IMR-90 (cell line): ENCODE data around the gene TMEM117. TPM values are rescaled to one million over a fixed set of nuclear protein-coding genes. Genes with fewer than 3 reads are reported as not detected.

Experiments used
- ATAC-seq: fragments of 200-7000 bp; cut with Tn5 transposase; 2 replicates; pipeline ENCODE4 v1.9.1; 2020; ENCODE audit warnings: low read depth, mild to moderate bottlenecking, moderate library complexity
- BruUV-seq: library from RNA; stranded (reverse); fragments of 400-500 nt; replicated peaks from 2 replicates; lab custom pipeline; 2021; lab: Mats Ljungman, UMichigan
- CTCF ChIA-PET: fragments of 300-600 bp; formaldehyde crosslinking; extraction: SDS; loops from one replicate; lab custom pipeline; 2021; ENCODE audit warnings: antibody characterized with exemption; lab: Yijun Ruan, JAX
- POLR2A ChIA-PET: fragments of 300-600 bp; sonication (Branson Sonifier 250); formaldehyde crosslinking; loops from one replicate; lab custom pipeline; 2022; ENCODE audit warnings: antibody characterized with exemption; ENCODE audit not compliant: unreplicated experiment; lab: Charles Lee
- DNase-seq: peaks from one replicate; pipeline ENCODE4 v3.0.0; 2013
- H2AFZ ChIP-seq: replicated peaks from 2 replicates; pipeline ENCODE3; 2013; ENCODE audit warnings: low read length, mild to moderate bottlenecking; ENCODE audit not compliant: poor library complexity
- H2AK5ac ChIP-seq: 2 replicates; pipeline ENCODE4 v1.6.1; 2013; ENCODE audit warnings: low read depth, low read length, inconsistent platforms
- H2AK9ac ChIP-seq: replicated peaks from 2 replicates; pipeline ENCODE3; 2013; ENCODE audit warnings: mild to moderate bottlenecking, low read depth, low read length, moderate library complexity; ENCODE audit not compliant: poor library complexity
- H2BK120ac ChIP-seq: 2 replicates; pipeline ENCODE4 v1.6.1; 2013; ENCODE audit warnings: low read depth, low read length, inconsistent platforms
- H2BK15ac ChIP-seq: 3 replicates; pipeline ENCODE4 v1.6.1; 2013; ENCODE audit warnings: low read depth, low read length, inconsistent platforms
- H2BK20ac ChIP-seq: 2 replicates; pipeline ENCODE4 v1.6.1; 2013; ENCODE audit warnings: low read depth, mild to moderate bottlenecking, inconsistent platforms, low read length, moderate library complexity
- H2BK5ac ChIP-seq: 2 replicates; pipeline ENCODE4 v1.6.1; 2013; ENCODE audit warnings: mild to moderate bottlenecking, low read depth, low read length, inconsistent platforms; ENCODE audit not compliant: poor library complexity, severe bottlenecking
- H3K14ac ChIP-seq: replicated peaks from 2 replicates; pipeline ENCODE4 v1.6.1; 2013; ENCODE audit warnings: low read depth, low read length, inconsistent platforms
- H3K18ac ChIP-seq: 2 replicates; pipeline ENCODE4 v1.6.1; 2013; ENCODE audit warnings: low read depth, low read length, control low read depth
- H3K23ac ChIP-seq: 2 replicates; pipeline ENCODE4 v1.6.1; 2013; ENCODE audit warnings: low read depth, low read length, inconsistent platforms
- H3K27ac ChIP-seq: 2 replicates; pipeline ENCODE4 v1.5.1; 2013; ENCODE audit warnings: mild to moderate bottlenecking, control low read depth, low read length; ENCODE audit not compliant: insufficient read depth
- H3K27me3 ChIP-seq: 2 replicates; pipeline ENCODE4 v1.6.1; 2013; ENCODE audit warnings: low read length; ENCODE audit not compliant: control insufficient read depth, insufficient read depth
- H3K36me3 ChIP-seq: 2 replicates; pipeline ENCODE4 v1.6.1; 2013; ENCODE audit warnings: low read length, mixed read lengths; ENCODE audit not compliant: control insufficient read depth, insufficient read depth
- H3K4ac ChIP-seq: 2 replicates; pipeline ENCODE4 v1.6.1; 2013; ENCODE audit warnings: low read depth, low read length, inconsistent platforms
- H3K4me1 ChIP-seq: 2 replicates; pipeline ENCODE4 v1.6.1; 2013; ENCODE audit warnings: low read length, mixed read lengths; ENCODE audit not compliant: control insufficient read depth, insufficient read depth
- H3K4me2 ChIP-seq: 2 replicates; pipeline ENCODE4 v1.6.1; 2013; ENCODE audit warnings: low read depth, mild to moderate bottlenecking, control low read depth, low read length, moderate library complexity
- H3K4me3 ChIP-seq: 2 replicates; pipeline ENCODE4 v1.5.1; 2013; ENCODE audit warnings: low read depth, mild to moderate bottlenecking, control low read depth, low read length, moderate library complexity; ENCODE audit not compliant: insufficient read depth
- H3K56ac ChIP-seq: 2 replicates; pipeline ENCODE4 v1.6.1; 2013; ENCODE audit warnings: low read length, inconsistent platforms; ENCODE audit not compliant: insufficient read depth; ENCODE audit errors: extremely low read depth
- H3K79me1 ChIP-seq, 2 experiments: 2 replicates each; pipeline ENCODE4 v1.6.1; 2013; ENCODE audit warnings: low read length in 2 of 2, inconsistent platforms in 1 of 2, low read depth in 1 of 2
- H3K9ac ChIP-seq: 2 replicates; pipeline ENCODE4 v1.6.1; 2013; ENCODE audit warnings: low read depth, low read length, control low read depth
- H3K9me1 ChIP-seq: 2 replicates; pipeline ENCODE4 v1.6.1; 2013; ENCODE audit warnings: low read length, inconsistent platforms; ENCODE audit not compliant: insufficient read depth
- H3K9me3 ChIP-seq: 2 replicates; pipeline ENCODE4 v1.6.1; 2013; ENCODE audit warnings: low read length; ENCODE audit not compliant: control insufficient read depth, insufficient read depth
- H4K20me1 ChIP-seq: 2 replicates; pipeline ENCODE4 v1.6.1; 2013; ENCODE audit warnings: low read length, inconsistent platforms; ENCODE audit not compliant: insufficient read depth
- H4K5ac ChIP-seq: 2 replicates; pipeline ENCODE4 v1.6.1; 2013; ENCODE audit warnings: mild to moderate bottlenecking, low read depth, low read length, control low read depth
- H4K8ac ChIP-seq, 2 experiments: 2 replicates each; pipeline ENCODE4 v1.6.1; 2013; ENCODE audit warnings: low read depth in 2 of 2, low read length in 2 of 2, control low read depth in 1 of 2, inconsistent platforms in 1 of 2
- H4K91ac ChIP-seq: 2 replicates; pipeline ENCODE4 v1.6.1; 2013; ENCODE audit warnings: low read depth, low read length, inconsistent platforms; ENCODE audit not compliant: insufficient read depth
- BHLHE40 ChIP-seq: fragments of 150-350 bp; IDR thresholded peaks from 2 replicates; pipeline ENCODE4 v1.6.1; 2016; ENCODE audit warnings: mild to moderate bottlenecking, low read depth, low read length
- CHD1 ChIP-seq: IDR thresholded peaks from 2 replicates; pipeline ENCODE4 v1.6.1; 2012; ENCODE audit warnings: low read depth, low read length, improper control_type of control experiment
- CTCF ChIP-seq: conservative IDR thresholded peaks from 2 replicates; pipeline ENCODE4 v1.5.1; 2012; ENCODE audit warnings: mild to moderate bottlenecking, low read depth, low read length, improper control_type of control experiment
- ELK1 ChIP-seq: fragments of 150-350 bp; IDR thresholded peaks from 2 replicates; pipeline ENCODE4 v1.6.1; 2016; ENCODE audit warnings: low read depth, mild to moderate bottlenecking, low read length, moderate library complexity, borderline replicate concordance
- MAFK ChIP-seq: IDR thresholded peaks from 2 replicates; pipeline ENCODE4 v1.6.1; 2012; ENCODE audit warnings: low read depth, low read length, improper control_type of control experiment
- MXI1 ChIP-seq: IDR thresholded peaks from 2 replicates; pipeline ENCODE4 v1.6.1; 2012; ENCODE audit warnings: low read depth, mild to moderate bottlenecking, low read length, moderate library complexity, borderline replicate concordance
- NFE2L2 ChIP-seq: fragments of 150-350 bp; IDR thresholded peaks from 2 replicates; pipeline ENCODE4 v1.6.1; 2016; ENCODE audit warnings: low read depth, mild to moderate bottlenecking, low read length
- RCOR1 ChIP-seq: IDR thresholded peaks from 2 replicates; pipeline ENCODE4 v1.6.1; 2012; ENCODE audit warnings: mild to moderate bottlenecking, low read length, improper control_type of control experiment; ENCODE audit not compliant: insufficient replicate concordance
- RFX5 ChIP-seq: IDR thresholded peaks from 2 replicates; pipeline ENCODE4 v1.8.0; 2012; ENCODE audit warnings: low read depth, mild to moderate bottlenecking, low read length, moderate library complexity
- SMC3 ChIP-seq: fragments of 150-350 bp; IDR thresholded peaks from 2 replicates; pipeline ENCODE4 v1.6.1; 2016; ENCODE audit warnings: low read depth, mild to moderate bottlenecking, antibody characterized with exemption, low read length, moderate library complexity
- USF2 ChIP-seq: fragments of 150-350 bp; IDR thresholded peaks from 2 replicates; pipeline ENCODE4 v1.6.1; 2017; ENCODE audit warnings: mild to moderate bottlenecking, antibody characterized with exemption, low read length, low read depth
- WGBS, 2 experiments: methylation state at CpG; one replicate each; pipeline versions ENCODE4 v1.1.5 to v1.1.7; 2013; ENCODE audit warnings: missing lambda C conversion rate in 2 of 2; ENCODE audit not compliant: insufficient read length in 1 of 2; ENCODE audit errors: extremely low coverage in 2 of 2; 5-methylcytosine and 5-hydroxymethylcytosine counted together
- dilution Hi-C: fragments of 300-500 bp; cut with HindIII; formaldehyde crosslinking; loops from one replicate; pipeline ENCODE4 v1.14.3; 2018; ENCODE audit warnings: low sequenced_read_pairs; ENCODE audit not compliant: unreplicated experiment
- in situ Hi-C: fragments of 300-500 bp; cut with MboI; formaldehyde crosslinking; loops from 3 replicates; pipeline ENCODE4 v1.14.3; 2019; ENCODE audit warnings: low sequenced_read_pairs, inconsistent platforms, mixed read lengths
- intact Hi-C: fragments of 100-400 bp; cut with micrococcal nuclease; formaldehyde crosslinking; loops from 2 replicates; pipeline ENCODE4 v1.10.0; 2022
- polyA plus RNA-seq, 3 experiments: library from polyadenylated mRNA; depleted of rRNA; stranded (reverse); fragments of >200 nt; gene quantifications; 2 replicates each; pipeline ENCODE4 v1.2.3, GENCODE V29; 2012; ENCODE audit warnings: low replicate concordance in 1 of 3
- total RNA-seq: library from RNA; depleted of rRNA; stranded (reverse); fragments of >200 nt; gene quantifications from 2 replicates; pipeline ENCODE4 v1.2.3, GENCODE V29; 2012

TMEM117 gene
- total and polyA plus RNA-seq, 2 of the 4 experiments (the other 2 are of a cell fraction), result 8.7 to 21.0 TPM

- Histone ChIP-seq H3K36me3 (no peaks in the 10 kb centered on the region), H2BK20ac (no peak overlapping the region), H4K5ac (no peak overlapping the region), H2BK5ac (no peak overlapping the region), H3K14ac (no peak overlapping the region), H2AFZ (no peak overlapping the region), H3K18ac (no peak overlapping the region), H3K9ac (no peak overlapping the region), H4K91ac (no peak overlapping the region), H3K9me1 (no peaks in the 10 kb centered on the region), H2BK15ac (no peak overlapping the region), H3K27ac (no peak overlapping the region), H3K4me3 (no peak overlapping the region), H3K4ac (no peak overlapping the region), H2BK120ac (no peak overlapping the region), H3K4me2 (no peak overlapping the region), H3K79me1 (no peaks in the 10 kb centered on the region), H3K23ac (no peak overlapping the region), H4K20me1 (no peaks in the 10 kb centered on the region), H3K9me3 (no peaks in the 10 kb centered on the region), H3K27me3 (no peaks in the 10 kb centered on the region), H2AK9ac (no peak overlapping the region), H2AK5ac (no peak overlapping the region), H3K4me1 (no peaks in the 10 kb centered on the region), H4K8ac (no peak overlapping the region), H3K56ac (no peak overlapping the region)
- intact Hi-C loops (no loop called here), in situ Hi-C loops (no loop called here), dilution Hi-C loops (no loop called here)
- TF ChIP-seq CHD1 (no peak), CTCF (no peak), MXI1 (no peak), MAFK (no peak), BHLHE40 (no peak), SMC3 (no peak), USF2 (no peak), ELK1 (no peak), RFX5 (no peak), NFE2L2 (no peak), RCOR1 (no peak)
- CTCF ChIA-PET, result interaction anchor here (0.6 kb wide), 2 partner anchors 23 to 38 kb away, joined by 3 to 4 read pairs; no protein-coding TSS in a partner anchor
- WGBS, 2 experiments, result no CpG with 5 or more reads among the region's 4 CpGs
- no peak for ATAC-seq
- no TSS peak for BruUV-seq
- POLR2A ChIA-PET, result no interaction called here
- no peak for DNase-seq
These were observed 348.8 kb downstream of the TMEM117 start for GRCh38 chr12:44184499-44185206.
